ENCODE measurements around the gene DAGLB.

GRCh38 chr7:6497637-6497905 is 49.8 kb upstream of the DAGLB start:
- no peak for TF ChIP-seq CTCF (IDR thresholded peaks at IDR 0.05)
- TF ChIP-seq POLR2A (IDR thresholded peaks at IDR 0.05), result no peak
